Thyroid gland (tissue), 4 donors: ENCODE measurements around the gene TNN. TPM values are rescaled to one million over a fixed set of nuclear protein-coding genes. Genes with fewer than 3 reads are reported as not detected.
"Not testable (repeated sequence)": the region's sequence is repeated elsewhere in the genome, so short reads cannot be mapped to it uniquely, and the experiment has no call there.

ENCODE experiments used
- DNase-seq, 2 donors: peaks; one replicate each; pipeline ENCODE4 v3.0.0-alpha.2; 2019
- H3K27ac ChIP-seq, 3 donors: fragments of 200-600 bp; sonication (generic); 1 replicate in 2 of 3; 2 replicates in 1 of 3; pipeline ENCODE4 v1.5.1; 2016 to 2019; ENCODE audit warnings: mild to moderate bottlenecking in 1 of 3, moderate library complexity in 1 of 3
- H3K27me3 ChIP-seq: fragments of 200-600 bp; sonication (generic); one replicate; pipeline ENCODE4 v1.5.1; 2019
- H3K36me3 ChIP-seq, 2 donors: fragments of 200-600 bp; sonication (generic); one replicate each; pipeline ENCODE4 v1.5.1; 2016 to 2019
- H3K4me1 ChIP-seq, 2 donors: fragments of 200-600 bp; sonication (generic); one replicate each; pipeline ENCODE4 v1.5.1; 2017 to 2019
- H3K4me3 ChIP-seq, 3 donors: fragments of 200-600 bp; sonication (generic); replicated peaks in 1 of 3; 1 replicate in 2 of 3; 2 replicates in 1 of 3; pipeline ENCODE4 v1.5.1; 2016; ENCODE audit warnings: mild to moderate bottlenecking in 1 of 3
- H3K9me3 ChIP-seq: fragments of 200-600 bp; sonication (generic); one replicate; pipeline ENCODE4 v1.5.1; 2017
- POLR2A ChIP-seq, 2 donors: fragments of 450-650 bp; IDR thresholded peaks; one replicate each; pipeline ENCODE4 v1.6.1; 2017; ENCODE audit warnings: antibody characterized with exemption in 2 of 2, mild to moderate bottlenecking in 2 of 2, moderate library complexity in 1 of 2
- WGBS, 2 donors: methylation state at CpG; one replicate each; pipeline ENCODE4 v1.1.5; 2017; 5-methylcytosine and 5-hydroxymethylcytosine counted together
- intact Hi-C: fragments of 100-400 bp; cut with DNase I; formaldehyde crosslinking; loops from one replicate; pipeline ENCODE4 v1.15.1; 2023
- total RNA-seq, 4 donors: library from RNA; depleted of rRNA; stranded (reverse); fragments of >200 nt; gene quantifications; one replicate each; pipeline ENCODE4 v1.2.3, GENCODE V29; 2016
- TF ChIP-seq, protein P1 (sequence below), 6 experiments: fragments of 200-600 bp in 3 of 6; fragments of 450-650 bp in 3 of 6; sonication (generic) in 3 of 6; IDR thresholded peaks; one replicate each; pipeline ENCODE4 v1.5.1; 2016 to 2019; ENCODE audit warnings: antibody characterized with exemption in 6 of 6, mild to moderate bottlenecking in 2 of 6, inconsistent platforms in 1 of 6, moderate library complexity in 1 of 6

Gene TNN
- total RNA-seq, 4 donors from 2014 or later, result 0.27 to 1.3 (median 0.44) TPM

DNA sequence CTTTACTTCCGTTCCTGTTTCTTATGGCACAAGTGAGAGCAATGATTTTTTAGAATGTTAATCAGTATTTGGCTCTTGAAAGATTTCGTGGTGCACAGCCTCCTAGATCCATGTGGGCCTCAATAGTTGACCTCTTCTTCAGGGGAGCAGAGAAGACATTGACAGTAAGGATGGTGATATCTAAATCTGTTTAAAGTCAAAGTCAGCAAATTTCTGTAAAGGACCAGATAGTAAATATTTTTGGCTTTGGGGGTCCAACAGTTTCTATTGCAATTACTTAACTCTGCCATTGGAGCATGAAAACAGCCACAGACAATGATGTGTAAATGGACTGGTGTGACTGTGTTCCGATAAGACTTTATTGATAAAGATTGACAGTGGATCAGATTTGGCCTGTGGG, 27.4 kb downstream of the TNN start:
- Histone ChIP-seq H3K27ac (no peak overlapping the region), H3K9me3 (no peaks in the 10 kb centered on the region), H3K27me3 (no peaks in the 10 kb centered on the region), H3K4me1 (no peaks in the 10 kb centered on the region), H3K36me3 (no peaks in the 10 kb centered on the region), H3K4me3 (no peak overlapping the region)
- TF ChIP-seq, protein P1, sequence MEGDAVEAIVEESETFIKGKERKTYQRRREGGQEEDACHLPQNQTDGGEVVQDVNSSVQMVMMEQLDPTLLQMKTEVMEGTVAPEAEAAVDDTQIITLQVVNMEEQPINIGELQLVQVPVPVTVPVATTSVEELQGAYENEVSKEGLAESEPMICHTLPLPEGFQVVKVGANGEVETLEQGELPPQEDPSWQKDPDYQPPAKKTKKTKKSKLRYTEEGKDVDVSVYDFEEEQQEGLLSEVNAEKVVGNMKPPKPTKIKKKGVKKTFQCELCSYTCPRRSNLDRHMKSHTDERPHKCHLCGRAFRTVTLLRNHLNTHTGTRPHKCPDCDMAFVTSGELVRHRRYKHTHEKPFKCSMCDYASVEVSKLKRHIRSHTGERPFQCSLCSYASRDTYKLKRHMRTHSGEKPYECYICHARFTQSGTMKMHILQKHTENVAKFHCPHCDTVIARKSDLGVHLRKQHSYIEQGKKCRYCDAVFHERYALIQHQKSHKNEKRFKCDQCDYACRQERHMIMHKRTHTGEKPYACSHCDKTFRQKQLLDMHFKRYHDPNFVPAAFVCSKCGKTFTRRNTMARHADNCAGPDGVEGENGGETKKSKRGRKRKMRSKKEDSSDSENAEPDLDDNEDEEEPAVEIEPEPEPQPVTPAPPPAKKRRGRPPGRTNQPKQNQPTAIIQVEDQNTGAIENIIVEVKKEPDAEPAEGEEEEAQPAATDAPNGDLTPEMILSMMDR (IDR thresholded peaks at IDR 0.05), result no peak
- no peak for TF ChIP-seq POLR2A (IDR thresholded peaks at IDR 0.05)
- no peak for DNase-seq
- WGBS, 2 donors, result 87 to 95% methylated on average over 3 of the region's 3 CpGs
- intact Hi-C loops, result no loop called here

DNA sequence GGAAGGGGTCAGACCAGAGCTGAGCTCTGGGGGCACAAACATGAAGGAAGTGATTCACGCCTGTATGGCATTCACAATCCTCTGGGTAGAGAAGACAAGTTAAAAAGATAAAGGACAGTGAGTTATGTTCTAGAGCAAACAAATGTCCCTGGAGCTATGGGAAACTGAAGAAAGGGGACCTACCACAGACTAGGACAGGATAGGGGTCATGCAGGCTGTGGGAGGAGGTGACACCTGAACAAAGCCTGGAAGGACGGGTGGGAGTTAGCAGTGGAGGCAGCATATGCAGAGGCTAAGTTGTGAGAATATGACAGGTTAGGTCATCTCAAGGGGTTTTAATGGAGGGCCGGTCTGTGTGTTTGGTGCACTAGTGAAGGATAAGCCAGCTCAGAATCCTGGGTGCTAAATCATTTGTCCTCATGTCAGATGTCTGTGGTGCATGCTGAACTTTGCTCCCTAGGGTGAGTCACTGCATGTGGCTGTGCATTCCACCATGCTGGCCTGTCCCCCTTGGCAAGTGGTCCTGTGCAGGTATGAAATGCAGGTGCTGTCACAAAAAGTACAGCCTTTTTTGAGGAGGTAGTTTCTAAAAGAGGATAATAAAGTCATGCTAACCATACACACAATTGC, 28.5 kb downstream of the TNN start:
- TF ChIP-seq, protein P1 (IDR thresholded peaks at IDR 0.05), result no peak
- TF ChIP-seq POLR2A (IDR thresholded peaks at IDR 0.05), result no peak
- Histone ChIP-seq H3K36me3 (no peaks in the 10 kb centered on the region), H3K4me1 (no peaks in the 10 kb centered on the region), H3K27me3 (no peaks in the 10 kb centered on the region), H3K4me3 (no peak overlapping the region), H3K9me3 (no peaks in the 10 kb centered on the region), H3K27ac (no peak overlapping the region)
- 71 to 85% methylated on average over 3 of the region's 3 CpGs for WGBS, 2 donors
- DNase-seq, result no peak
- intact Hi-C loops, result no loop called here

GRCh38 chr1:175097361-175097760, 29.7 kb downstream of the TNN start:
- no peaks in the 10 kb centered on the region for H3K27me3 ChIP-seq
- WGBS, 2 donors, result 91% methylated on average over 9 of the region's 9 CpGs
- no peaks in the 10 kb centered on the region for H3K36me3 ChIP-seq
- no peak for TF ChIP-seq POLR2A (IDR thresholded peaks at IDR 0.05)
- TF ChIP-seq, protein P1 (IDR thresholded peaks at IDR 0.05), result no peak
- intact Hi-C loops, result no loop called here
- no peak overlapping the region for H3K4me3 ChIP-seq
- DNase-seq, result no peak
- H3K4me1 ChIP-seq, result no peaks in the 10 kb centered on the region
- H3K27ac ChIP-seq, result no peak overlapping the region
- no peaks in the 10 kb centered on the region for H3K9me3 ChIP-seq

GRCh38 chr1:175099916-175100315, 32.3 kb downstream of the TNN start:
- Histone ChIP-seq H3K4me1 (no peaks in the 10 kb centered on the region), H3K36me3 (no peaks in the 10 kb centered on the region), H3K27me3 (no peaks in the 10 kb centered on the region), H3K27ac (no peak overlapping the region), H3K4me3 (no peak overlapping the region), H3K9me3 (no peaks in the 10 kb centered on the region)
- TF ChIP-seq POLR2A (IDR thresholded peaks at IDR 0.05), result no peak
- TF ChIP-seq, protein P1 (IDR thresholded peaks at IDR 0.05), result no peak
- WGBS, 2 donors, result 81 to 94% methylated on average over 2 of the region's 2 CpGs
- intact Hi-C loops, result no loop called here
- no peak for DNase-seq

GRCh38 chr1:175102166-175102565, 34.5 kb downstream of the TNN start:
- WGBS, 2 donors, result 96% methylated on average over 17 of the region's 21 CpGs; no CpG with 5 or more reads in 1 of the 2 donors
- DNase-seq, H3K27ac ChIP-seq, H3K4me1 ChIP-seq, intact Hi-C loops, H3K36me3 ChIP-seq, H3K4me3 ChIP-seq, H3K9me3 ChIP-seq, H3K27me3 ChIP-seq: not testable (repeated sequence)

DNA sequence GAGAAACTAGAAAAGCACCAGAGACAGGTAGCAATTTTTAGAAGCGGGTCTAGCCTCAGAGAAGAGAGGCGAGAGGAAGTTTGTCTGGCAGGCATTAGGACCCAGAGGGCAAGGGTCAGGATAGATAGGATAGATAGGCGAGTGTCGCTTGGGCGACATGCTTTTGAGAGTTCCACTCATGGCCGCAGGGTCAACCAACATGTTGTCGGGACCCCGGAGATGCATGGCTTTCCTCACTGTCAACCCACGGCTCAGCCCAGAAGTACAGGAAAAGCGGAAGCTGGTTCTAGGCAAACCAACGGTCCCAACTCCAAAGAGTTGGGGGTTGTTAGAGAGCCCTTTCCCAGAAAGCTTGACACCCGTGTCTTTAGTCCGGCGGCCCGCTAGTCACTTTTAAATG, 38.9 kb downstream of the TNN start:
- H3K4me1 ChIP-seq, H3K27ac ChIP-seq, DNase-seq, H3K4me3 ChIP-seq, intact Hi-C loops, H3K36me3 ChIP-seq, H3K9me3 ChIP-seq, H3K27me3 ChIP-seq: not testable (repeated sequence)
- WGBS, 2 donors, result 91 to 93% methylated on average over 15 of the region's 15 CpGs

DNA sequence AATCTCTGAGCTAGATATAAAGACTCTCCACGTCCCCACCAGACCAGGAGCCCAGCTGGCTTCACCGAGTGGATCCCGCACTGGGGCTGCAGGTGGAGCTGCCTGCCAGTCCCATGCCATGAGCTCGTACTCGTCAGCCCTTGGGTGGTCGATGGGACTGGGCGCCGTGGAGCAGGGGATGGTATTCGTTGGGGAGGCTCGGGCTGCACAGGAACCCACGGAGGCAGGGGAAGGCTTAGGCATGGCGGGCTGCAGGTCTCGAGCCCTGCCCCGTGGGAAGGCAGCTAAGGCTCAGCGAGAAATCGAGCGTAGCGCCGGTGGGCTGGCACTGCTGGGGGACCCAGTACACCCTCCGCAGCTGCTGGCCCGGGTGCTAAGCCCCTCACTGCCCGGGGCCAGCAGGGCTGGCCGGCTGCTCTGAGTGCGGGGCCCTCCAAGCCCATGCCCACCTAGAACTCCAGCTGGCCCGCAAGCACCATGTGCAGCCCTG, 40.7 kb downstream of the TNN start:
- WGBS, 2 donors, result 93 to 94% methylated on average over 13 to 20 of the region's 25 CpGs
- H3K4me3 ChIP-seq, H3K9me3 ChIP-seq, H3K36me3 ChIP-seq, H3K27me3 ChIP-seq, H3K27ac ChIP-seq, H3K4me1 ChIP-seq, intact Hi-C loops, DNase-seq: not testable (repeated sequence)
